Activated CD4-positive, alpha-beta memory T cell treated with anti-CD3 and anti-CD28 coated beads, Interleukin-2, amount 10 ng/mL, durations not matched to agents 7 days and 5 days (primary cell): ENCODE results near the gene OR6N1. TPM values are rescaled to one million over a fixed set of nuclear protein-coding genes. Genes with fewer than 3 reads are reported as not detected.

Experiments
- CTCF ChIA-PET: fragments of 350-600 bp; sonication (Branson Sonifier 250); formaldehyde crosslinking; loops from one replicate; lab custom pipeline; 2021; ENCODE audit warnings: antibody characterized with exemption, inconsistent platforms; lab: Charles Lee
- POLR2A ChIA-PET: fragments of 350-600 bp; sonication (Branson Sonifier 250); formaldehyde crosslinking; loops from one replicate; lab custom pipeline; 2021; ENCODE audit warnings: antibody characterized with exemption; lab: Charles Lee
- DNase-seq: peaks from one replicate; pipeline ENCODE4 v3.0.0-alpha.2; 2020
- H3K27ac Mint-ChIP-seq: one replicate; pipeline ENCODE4 v1.8.0; 2021; ENCODE audit warnings: mild to moderate bottlenecking, mixed read lengths
- H3K27me3 Mint-ChIP-seq: one replicate; pipeline ENCODE4 v1.8.0; 2021; ENCODE audit warnings: mixed read lengths
- H3K36me3 Mint-ChIP-seq: one replicate; pipeline ENCODE4 v1.8.0; 2021; ENCODE audit warnings: low read depth, mixed read lengths
- H3K4me1 Mint-ChIP-seq: one replicate; pipeline ENCODE4 v1.8.0; 2021; ENCODE audit warnings: mixed read lengths
- H3K4me3 Mint-ChIP-seq: one replicate; pipeline ENCODE4 v1.8.0; 2021; ENCODE audit warnings: mild to moderate bottlenecking, mixed read lengths
- H3K9me3 Mint-ChIP-seq: one replicate; pipeline ENCODE4 v1.8.0; 2021; ENCODE audit warnings: mixed read lengths
- total RNA-seq, 2 experiments: library from RNA; stranded (reverse); gene quantifications; one replicate each; pipeline ENCODE4 v1.2.3, GENCODE V29; 2021

OR6N1 gene
- not detected for total RNA-seq

DNA sequence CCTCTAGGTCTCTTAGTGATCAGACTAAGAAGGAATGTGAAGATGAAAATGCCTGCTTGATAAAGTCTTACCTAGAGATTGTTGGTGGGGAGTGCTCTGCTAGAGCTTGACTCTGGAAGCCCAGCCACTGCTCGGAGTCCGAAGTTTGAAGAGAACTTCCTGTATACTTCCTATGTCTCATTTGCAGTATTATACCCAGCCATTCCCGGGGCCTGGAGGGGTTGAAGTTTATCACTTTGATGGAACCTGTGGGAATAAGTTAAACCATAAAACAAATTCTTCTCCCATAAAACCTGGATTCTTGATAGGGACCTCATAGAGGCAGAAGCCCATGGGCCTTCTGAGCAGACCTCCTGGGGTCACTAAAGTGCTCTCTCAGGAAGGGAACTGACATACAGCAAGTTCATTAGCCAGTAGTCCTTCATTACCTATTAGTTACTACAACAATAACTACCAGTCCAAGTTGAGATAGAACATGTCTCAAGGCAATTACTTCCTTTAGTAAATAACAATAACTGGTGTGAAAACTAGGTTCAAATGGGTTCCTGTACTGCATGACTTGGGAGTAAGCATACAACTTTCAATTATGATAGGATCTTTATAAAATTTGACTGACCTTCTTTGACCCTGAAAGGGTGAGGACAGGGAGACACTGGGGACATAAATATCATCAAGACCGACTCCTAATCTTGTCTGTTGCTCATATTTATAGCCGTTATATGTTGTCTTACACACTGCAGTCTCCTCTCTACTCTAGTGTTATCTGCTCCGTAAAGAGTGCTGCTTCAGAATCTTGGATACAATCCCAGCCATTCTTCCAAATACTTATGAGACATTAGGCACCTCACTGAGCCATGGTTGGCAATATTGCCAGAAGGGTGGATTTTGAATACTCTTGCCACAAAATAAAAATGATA, at the start of gene OR6N1:
TSS of gene OR6N1 (minus strand) at position 246 of the 917 bp plus-strand sequence. CDS start 5,513 bp downstream, outside the sequence.
- Mint-ChIP-seq H3K27ac (no peak within 1 kb of the TSS), H3K4me3 (no peak within 1 kb of the TSS), H3K36me3 (no peaks in the 10 kb centered on the region), H3K4me1 (no peaks in the 10 kb centered on the region), H3K9me3 (no peaks in the 10 kb centered on the region), H3K27me3 (peaks cover 11% of the 10 kb centered on the region)
- DNase-seq: no peak
- CTCF ChIA-PET: no interaction called here
- POLR2A ChIA-PET: no interaction called here

DNA sequence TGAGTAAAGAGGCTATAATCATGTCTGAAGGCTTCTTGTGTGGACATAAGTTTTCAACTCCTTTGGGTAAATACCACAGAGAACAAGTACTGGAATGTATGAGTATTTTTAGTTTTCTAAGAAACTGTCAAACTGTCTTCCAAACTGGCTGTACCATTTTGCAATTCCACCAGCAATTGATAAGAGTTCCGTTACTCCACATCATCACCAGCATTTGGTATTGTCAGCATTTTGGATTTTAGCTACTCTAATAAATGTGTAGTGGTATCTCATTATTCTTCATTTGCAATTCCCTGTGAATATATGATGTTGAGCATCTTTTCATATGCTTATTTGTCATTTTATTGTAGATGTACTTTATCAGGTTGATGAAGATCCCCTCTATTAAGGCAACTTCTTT, 49.7 kb upstream of the OR6N1 start:
- H3K27ac Mint-ChIP-seq: no peak overlapping the region
- H3K4me3 Mint-ChIP-seq: no peak overlapping the region
- H3K36me3 Mint-ChIP-seq: peaks cover 15% of the 10 kb centered on the region
- peaks cover 29% of the 10 kb centered on the region for H3K4me1 Mint-ChIP-seq
- ChIA-PET CTCF (no interaction called here), POLR2A (interaction anchor here (1.4 kb wide), 1 partner anchor 187 kb away, joined by 3 read pairs; no protein-coding TSS in a partner anchor)
- H3K27me3 Mint-ChIP-seq: no peaks in the 10 kb centered on the region
- peaks cover 8% of the 10 kb centered on the region for H3K9me3 Mint-ChIP-seq
- no peak for DNase-seq

DNA sequence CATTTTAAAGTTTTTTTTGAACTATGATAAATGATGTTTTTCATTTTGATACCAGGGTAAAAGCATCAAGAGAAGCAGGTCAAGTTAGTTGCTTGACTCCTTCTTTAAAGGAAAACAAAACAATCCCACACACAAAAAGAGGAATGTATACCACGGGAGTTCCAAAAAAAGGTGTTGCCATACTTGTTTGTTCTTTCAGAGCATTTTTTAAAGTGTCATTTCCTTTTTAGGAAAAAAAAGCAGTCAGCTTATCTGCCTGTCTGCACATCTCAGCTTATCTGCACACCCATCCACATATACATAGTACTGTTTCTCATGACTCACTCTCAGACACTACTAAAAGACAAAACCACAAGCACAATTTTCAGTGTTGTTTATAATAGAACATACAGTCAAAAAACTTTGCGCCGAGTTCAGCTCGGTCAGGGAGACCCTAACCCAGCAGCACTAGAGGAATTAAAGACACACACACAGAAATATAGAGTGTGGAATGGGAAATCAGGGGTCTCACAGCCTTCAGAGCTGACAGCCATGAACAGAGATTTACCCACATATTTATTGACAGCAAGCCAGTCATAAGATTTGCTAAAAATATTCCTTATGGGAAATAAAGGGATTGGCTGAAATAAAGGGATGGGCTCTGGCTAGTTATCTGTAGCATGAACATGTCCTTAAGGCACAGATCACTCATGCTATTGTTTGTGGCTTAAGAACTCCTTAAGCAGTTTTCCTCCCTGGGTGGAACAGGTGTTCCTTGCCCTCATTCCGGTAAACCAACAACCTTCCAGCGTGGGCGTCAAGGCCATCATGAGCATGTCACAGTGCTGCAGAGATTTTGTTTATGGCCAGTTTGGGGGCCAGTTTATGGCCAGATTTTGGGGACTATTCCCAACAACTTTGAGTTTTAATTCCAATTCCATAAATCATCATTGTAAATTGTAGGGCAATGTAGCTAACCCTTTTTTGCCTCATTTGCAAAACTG, 47.8 kb upstream of the OR6N1 start:
- H3K9me3 Mint-ChIP-seq: peaks cover 3% of the 10 kb centered on the region
- POLR2A ChIA-PET: interaction anchor here (1.0 to 2.3 kb wide), 10 partner anchors 10 to 1104 kb away, joined by 3 to 34 read pairs (median 4); partner anchors contain the start of genes AIM2, IFI16 and PYHIN1
- H3K27me3 Mint-ChIP-seq: no peaks in the 10 kb centered on the region
- peak overlapping the region; percentile 89 for H3K27ac Mint-ChIP-seq
- peaks cover 15% of the 10 kb centered on the region for H3K36me3 Mint-ChIP-seq
- CTCF ChIA-PET: interaction anchor here (0.8 to 2.2 kb wide), 3 partner anchors 13 to 178 kb away, joined by 3 to 11 read pairs (median 8); no protein-coding TSS in a partner anchor
- H3K4me3 Mint-ChIP-seq: peak overlapping the region; percentile 56
- peak; percentile 33 for DNase-seq
- peaks cover 29% of the 10 kb centered on the region for H3K4me1 Mint-ChIP-seq

- CTCF ChIA-PET: interaction anchor here (0.8 to 2.2 kb wide), 3 partner anchors 12 to 179 kb away, joined by 3 to 11 read pairs (median 8); no protein-coding TSS in a partner anchor
- H3K27me3 Mint-ChIP-seq: no peaks in the 10 kb centered on the region
- H3K4me3 Mint-ChIP-seq: no peak overlapping the region
Observed at GRCh38 chr1:158818975-158819431, 47.0 kb upstream of the OR6N1 start.

DNA sequence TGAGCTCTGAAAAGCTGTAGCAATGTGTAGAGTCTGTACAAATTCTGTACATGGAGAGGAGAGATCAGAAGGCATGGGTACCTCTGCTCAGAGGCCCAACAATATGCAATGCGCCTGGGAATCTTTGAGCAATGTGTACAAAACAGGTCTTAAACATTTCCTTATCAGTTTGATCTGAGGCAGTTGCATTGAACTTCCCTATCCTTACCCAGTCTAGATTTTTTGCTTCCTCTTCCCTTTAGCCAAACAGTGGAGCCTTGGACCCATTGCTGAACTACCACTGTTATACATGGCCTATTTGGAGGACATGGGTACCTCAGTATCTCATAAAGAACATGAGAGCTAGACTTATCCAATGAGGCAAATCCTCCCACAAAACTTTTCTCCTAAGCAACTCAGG, 46.6 kb upstream of the OR6N1 start:
- DNase-seq: no peak
- Mint-ChIP-seq H3K27ac (peak overlapping the region; percentile 89), H3K27me3 (no peaks in the 10 kb centered on the region), H3K4me1 (peaks cover 29% of the 10 kb centered on the region), H3K4me3 (no peak overlapping the region), H3K36me3 (peaks cover 14% of the 10 kb centered on the region), H3K9me3 (peaks cover 3% of the 10 kb centered on the region)
- ChIA-PET POLR2A (interaction anchor here (1.0 to 2.3 kb wide), 9 partner anchors 12 to 1106 kb away, joined by 3 to 34 read pairs (median 5); partner anchors contain the start of genes AIM2, IFI16 and PYHIN1), CTCF (interaction anchor here (0.8 to 2.2 kb wide), 3 partner anchors 12 to 180 kb away, joined by 3 to 11 read pairs (median 8); no protein-coding TSS in a partner anchor)

More at GRCh38 chr1:158818975-158819431, 47.0 kb upstream of the OR6N1 start:
- H3K36me3 Mint-ChIP-seq: peaks cover 15% of the 10 kb centered on the region
- peaks cover 3% of the 10 kb centered on the region for H3K9me3 Mint-ChIP-seq
- peaks cover 29% of the 10 kb centered on the region for H3K4me1 Mint-ChIP-seq
- POLR2A ChIA-PET: interaction anchor here (1.0 to 2.3 kb wide), 9 partner anchors 11 to 1105 kb away, joined by 3 to 34 read pairs (median 5); partner anchors contain the start of genes AIM2, IFI16 and PYHIN1
- H3K27ac Mint-ChIP-seq: peak overlapping the region; percentile 89
- no peak for DNase-seq

- no peak overlapping the region for H3K4me3 Mint-ChIP-seq
- H3K4me1 Mint-ChIP-seq: peaks cover 22% of the 10 kb centered on the region
- no peak for DNase-seq
- CTCF ChIA-PET: no interaction called here
- no peaks in the 10 kb centered on the region for H3K27me3 Mint-ChIP-seq
- H3K36me3 Mint-ChIP-seq: peaks cover 4% of the 10 kb centered on the region
- H3K27ac Mint-ChIP-seq: no peak overlapping the region
- POLR2A ChIA-PET: no interaction called here
- no peaks in the 10 kb centered on the region for H3K9me3 Mint-ChIP-seq
Observed at GRCh38 chr1:158814970-158815369, 43.0 kb upstream of the OR6N1 start.

GRCh38 chr1:158813164-158813563, 41.2 kb upstream of the OR6N1 start:
- CTCF ChIA-PET: interaction anchor here (1.0 kb wide), 1 partner anchor 185 kb away, joined by 6 read pairs; no protein-coding TSS in a partner anchor
- Mint-ChIP-seq H3K27me3 (no peaks in the 10 kb centered on the region), H3K36me3 (no peaks in the 10 kb centered on the region), H3K4me3 (no peak overlapping the region), H3K9me3 (no peaks in the 10 kb centered on the region), H3K27ac (no peak overlapping the region), H3K4me1 (peaks cover 4% of the 10 kb centered on the region)
- no peak for DNase-seq
- POLR2A ChIA-PET: no interaction called here

GRCh38 chr1:158812336-158812735, 40.3 kb upstream of the OR6N1 start:
- no peaks in the 10 kb centered on the region for H3K36me3 Mint-ChIP-seq
- H3K9me3 Mint-ChIP-seq: no peaks in the 10 kb centered on the region
- no peak overlapping the region for H3K4me3 Mint-ChIP-seq
- H3K4me1 Mint-ChIP-seq: no peaks in the 10 kb centered on the region
- ChIA-PET CTCF (interaction anchor here (1.0 kb wide), 1 partner anchor 186 kb away, joined by 6 read pairs; no protein-coding TSS in a partner anchor), POLR2A (no interaction called here)
- peaks cover 3% of the 10 kb centered on the region for H3K27me3 Mint-ChIP-seq
- DNase-seq: no peak
- no peak overlapping the region for H3K27ac Mint-ChIP-seq

DNA sequence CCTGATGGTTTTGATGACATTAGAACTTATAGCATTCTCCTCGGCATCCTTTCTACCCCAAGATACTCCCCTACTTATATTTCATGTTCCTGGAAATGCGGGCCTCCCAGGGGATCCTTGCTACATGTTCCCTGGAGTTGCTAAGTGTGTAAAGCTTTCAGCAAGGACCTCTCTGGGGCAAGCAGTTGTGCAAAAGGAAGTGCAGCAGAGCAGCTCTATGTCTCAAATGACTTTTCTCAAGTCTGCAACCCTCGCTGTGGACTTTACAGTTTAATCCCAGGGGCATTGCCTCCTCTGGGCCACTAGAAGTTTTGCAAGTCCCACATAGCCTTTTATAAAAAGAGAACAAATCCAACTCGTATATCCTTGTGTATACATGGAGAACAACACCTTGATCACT, 38.3 kb upstream of the OR6N1 start:
- ChIA-PET POLR2A (no interaction called here), CTCF (no interaction called here)

GRCh38 chr1:158809862-158810261, 37.9 kb upstream of the OR6N1 start:
- peaks cover 3% of the 10 kb centered on the region for H3K27me3 Mint-ChIP-seq
- ChIA-PET POLR2A (no interaction called here), CTCF (no interaction called here)
- H3K4me1 Mint-ChIP-seq: no peaks in the 10 kb centered on the region
- no peak overlapping the region for H3K27ac Mint-ChIP-seq
- H3K36me3 Mint-ChIP-seq: no peaks in the 10 kb centered on the region
- H3K4me3 Mint-ChIP-seq: no peak overlapping the region
- H3K9me3 Mint-ChIP-seq: no peaks in the 10 kb centered on the region
- DNase-seq: no peak

More for the DNA sequence above, 38.3 kb upstream of the OR6N1 start:
- H3K36me3 Mint-ChIP-seq: no peaks in the 10 kb centered on the region
- no peak overlapping the region for H3K4me3 Mint-ChIP-seq
- no peaks in the 10 kb centered on the region for H3K9me3 Mint-ChIP-seq
- H3K27me3 Mint-ChIP-seq: peaks cover 3% of the 10 kb centered on the region
- no peaks in the 10 kb centered on the region for H3K4me1 Mint-ChIP-seq
- no peak for DNase-seq
- no peak overlapping the region for H3K27ac Mint-ChIP-seq

DNA sequence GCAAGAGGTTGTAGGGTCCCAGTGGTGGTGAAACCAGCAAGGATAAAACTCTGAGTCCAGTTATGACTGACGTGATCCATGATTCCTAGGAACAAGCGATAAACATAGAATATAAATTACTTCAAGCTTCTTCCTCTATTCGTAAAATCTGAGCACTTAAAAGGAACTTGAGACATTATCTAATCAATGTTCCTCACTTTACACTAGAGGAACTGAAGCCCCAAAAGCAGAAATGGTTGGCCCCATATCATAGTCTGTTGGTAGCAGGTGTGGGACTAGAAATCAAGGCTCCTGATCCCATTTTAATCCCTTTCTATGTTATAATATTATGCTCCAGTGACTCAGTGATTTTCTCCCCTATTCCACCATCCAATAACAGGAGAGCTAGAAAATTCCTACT, 37.3 kb upstream of the OR6N1 start:
- POLR2A ChIA-PET: no interaction called here
- CTCF ChIA-PET: no interaction called here
- no peak for DNase-seq
- no peaks in the 10 kb centered on the region for H3K36me3 Mint-ChIP-seq
- H3K4me1 Mint-ChIP-seq: no peaks in the 10 kb centered on the region
- H3K4me3 Mint-ChIP-seq: no peak overlapping the region
- peaks cover 3% of the 10 kb centered on the region for H3K27me3 Mint-ChIP-seq
- H3K27ac Mint-ChIP-seq: no peak overlapping the region
- no peaks in the 10 kb centered on the region for H3K9me3 Mint-ChIP-seq

- POLR2A ChIA-PET: interaction anchor here (1.5 kb wide), 1 partner anchor 12 kb away, joined by 3 read pairs; no protein-coding TSS in a partner anchor
- Mint-ChIP-seq H3K4me1 (no peaks in the 10 kb centered on the region), H3K4me3 (no peak overlapping the region), H3K27me3 (peaks cover 12% of the 10 kb centered on the region), H3K9me3 (no peaks in the 10 kb centered on the region), H3K27ac (no peak overlapping the region), H3K36me3 (no peaks in the 10 kb centered on the region)
- no peak for DNase-seq
- CTCF ChIA-PET: interaction anchor here (1.7 kb wide), 1 partner anchor 12 kb away, joined by 3 read pairs; no protein-coding TSS in a partner anchor
Observed at GRCh38 chr1:158806916-158807536, 35.0 kb upstream of the OR6N1 start.
